SK-N-SH (cell line): ENCODE data around the gene S100A4. TPM values are rescaled to one million over a fixed set of nuclear protein-coding genes. Genes with fewer than 3 reads are reported as not detected.
A peak's percentile ranks its signal among the peaks of the same experiment; 100 is the strongest.

Source experiments
- CTCF ChIA-PET: fragments of 300-600, 350-600 bp; formaldehyde crosslinking; extraction: SDS; loops from one replicate; lab custom pipeline; 2021; lab: Yijun Ruan, JAX
- POLR2A ChIA-PET: fragments of 350-600 bp; sonication (Branson Sonifier 250); formaldehyde crosslinking; extraction: SDS; loops from one replicate; lab custom pipeline; 2020; ENCODE audit warnings: antibody characterized with exemption, inconsistent platforms; lab: Yijun Ruan, JAX
- DNase-seq: peaks from one replicate; pipeline ENCODE4 v3.0.0; 2012
- H2AFZ ChIP-seq: fragments of 200-600 bp; sonication (generic); 2 replicates; pipeline ENCODE4 v1.8.1; 2016; ENCODE audit warnings: antibody characterized with exemption, mild to moderate bottlenecking, low read depth
- H3F3A ChIP-seq: fragments of 200-600 bp; sonication (generic); replicated peaks from 2 replicates; pipeline ENCODE3; 2016; ENCODE audit warnings: antibody characterized with exemption, mild to moderate bottlenecking; ENCODE audit not compliant: insufficient read depth
- H3K27ac ChIP-seq, 2 experiments: fragments of 200-500 bp in 1 of 2; fragments of 200-600 bp in 1 of 2; sonication (Bioruptor generic) in 1 of 2; sonication (generic), shearing (Covaris generic) in 1 of 2; 2 replicates each; pipeline versions ENCODE4 v1.5.1 to v1.6.1; 2014 to 2016; ENCODE audit warnings: low read depth in 2 of 2, inconsistent platforms in 1 of 2, low read length in 1 of 2, mild to moderate bottlenecking in 1 of 2, mixed read lengths in 1 of 2
- H3K27me3 ChIP-seq: fragments of 200-600 bp; sonication (generic), shearing (Covaris generic); 2 replicates; pipeline ENCODE4 v1.6.1; 2016; ENCODE audit warnings: mixed run types; ENCODE audit not compliant: insufficient read depth
- H3K36me3 ChIP-seq, 2 experiments: fragments of 200-500 bp in 1 of 2; fragments of 200-600 bp in 1 of 2; sonication (Bioruptor generic) in 1 of 2; sonication (generic) in 1 of 2; replicated peaks in 1 of 2; 2 replicates each; pipeline versions ENCODE3 to v1.5.1; 2014 to 2016; ENCODE audit warnings: low read length in 1 of 2, mild to moderate bottlenecking in 1 of 2; ENCODE audit not compliant: insufficient read depth in 2 of 2, control insufficient read depth in 1 of 2
- H3K4me1 ChIP-seq, 2 experiments: fragments of 200-500 bp in 1 of 2; fragments of 200-600 bp in 1 of 2; sonication (Bioruptor generic) in 1 of 2; sonication (generic), shearing (Covaris generic) in 1 of 2; 2 replicates each; pipeline versions ENCODE4 v1.5.1 to v1.6.1; 2014 to 2016; ENCODE audit warnings: low read depth in 1 of 2, low read length in 1 of 2, mixed run types in 1 of 2; ENCODE audit not compliant: insufficient read depth in 2 of 2, control insufficient read depth in 1 of 2
- H3K4me2 ChIP-seq: fragments of 200-600 bp; sonication (generic), shearing (Covaris generic); 2 replicates; pipeline ENCODE4 v1.6.1; 2017; ENCODE audit warnings: mixed run types
- H3K4me3 ChIP-seq, 2 experiments: fragments of 200-500 bp in 1 of 2; fragments of 200-600 bp in 1 of 2; sonication (Bioruptor generic) in 1 of 2; sonication (generic), shearing (Covaris generic) in 1 of 2; 2 replicates each; pipeline versions ENCODE4 v1.5.1 to v1.8.1; 2014 to 2016; ENCODE audit warnings: low read depth in 2 of 2, inconsistent platforms in 1 of 2, low read length in 1 of 2, mild to moderate bottlenecking in 1 of 2, mixed read lengths in 1 of 2, moderate library complexity in 1 of 2
- H3K79me2 ChIP-seq: fragments of 200-600 bp; sonication (generic); 2 replicates; pipeline ENCODE4 v1.8.1; 2017; ENCODE audit warnings: mild to moderate bottlenecking; ENCODE audit not compliant: insufficient read depth
- H3K9ac ChIP-seq: fragments of 200-600 bp; sonication (generic); 2 replicates; pipeline ENCODE4 v1.6.1; 2017; ENCODE audit warnings: mixed run types
- H3K9me2 ChIP-seq: fragments of 200-600 bp; sonication (generic); 2 replicates; pipeline ENCODE4 v1.6.1; 2017; ENCODE audit warnings: mixed run types
- H3K9me3 ChIP-seq: fragments of 200-600 bp; sonication (generic); 2 replicates; pipeline ENCODE4 v1.6.1; 2017; ENCODE audit warnings: mixed run types, mild to moderate bottlenecking, moderate library complexity
- H4K20me1 ChIP-seq: fragments of 200-600 bp; sonication (generic); 2 replicates; pipeline ENCODE4 v1.6.1; 2017; ENCODE audit warnings: mild to moderate bottlenecking, mixed run types; ENCODE audit not compliant: insufficient read depth
- CTCF ChIP-seq: fragments of 200-600 bp; sonication (generic); IDR thresholded peaks from 2 replicates; pipeline ENCODE4 v1.6.1; 2017; ENCODE audit warnings: antibody characterized with exemption, mild to moderate bottlenecking, moderate library complexity
- ELF1 ChIP-seq: IDR thresholded peaks from 2 replicates; pipeline ENCODE4 v1.4.0; 2012
- EP300 ChIP-seq, 2 experiments: IDR thresholded peaks; 2 replicates each; pipeline versions ENCODE4 v1.4.0 to v1.6.1; 2012; ENCODE audit warnings: borderline replicate concordance in 1 of 2, low read depth in 1 of 2, low read length in 1 of 2
- FOSL2 ChIP-seq: IDR thresholded peaks from 2 replicates; pipeline ENCODE4 v1.4.0; 2012; ENCODE audit warnings: low read depth, mild to moderate bottlenecking, moderate library complexity, borderline replicate concordance
- GABPA ChIP-seq: IDR thresholded peaks from 2 replicates; pipeline ENCODE4 v1.4.0; 2012; ENCODE audit warnings: low read depth, mild to moderate bottlenecking
- IRF3 ChIP-seq: fragments of 150-350 bp; IDR thresholded peaks from 2 replicates; pipeline ENCODE4 v1.6.1; 2016; ENCODE audit warnings: mild to moderate bottlenecking, low read depth, low read length
- JUND ChIP-seq: IDR thresholded peaks from 2 replicates; pipeline ENCODE4 v1.4.0; 2012
- MEF2A ChIP-seq: IDR thresholded peaks from 2 replicates; pipeline ENCODE4 v1.4.0; 2012; ENCODE audit warnings: low read depth, borderline replicate concordance
- POLR2AphosphoS5 ChIP-seq: IDR thresholded peaks from 2 replicates; pipeline ENCODE4 v1.6.1; 2012; ENCODE audit warnings: low read depth, low read length
- RAD21 ChIP-seq: IDR thresholded peaks from 2 replicates; pipeline ENCODE4 v1.6.1; 2012; ENCODE audit warnings: mild to moderate bottlenecking, low read length
- RFX5 ChIP-seq: IDR thresholded peaks from 2 replicates; pipeline ENCODE4 v1.6.1; 2012; ENCODE audit warnings: mild to moderate bottlenecking, improper control_type of control experiment, low read length
- SMC3 ChIP-seq: IDR thresholded peaks from 2 replicates; pipeline ENCODE4 v1.6.1; 2012; ENCODE audit warnings: low read depth, low read length, improper control_type of control experiment
- TAF1 ChIP-seq: IDR thresholded peaks from 2 replicates; pipeline ENCODE4 v1.6.1; 2012; ENCODE audit warnings: low read depth, mild to moderate bottlenecking, low read length, moderate library complexity, borderline replicate concordance
- TEAD4 ChIP-seq: IDR thresholded peaks from 2 replicates; pipeline ENCODE4 v1.4.0; 2012; ENCODE audit warnings: mild to moderate bottlenecking, borderline replicate concordance; ENCODE audit not compliant: insufficient read depth
- WGBS: methylation state at CpG from one replicate; pipeline ENCODE4 v1.1.6; 2017; ENCODE audit warnings: low lambda C conversion rate; 5-methylcytosine and 5-hydroxymethylcytosine counted together
- polyA plus RNA-seq, 3 experiments: library from polyadenylated mRNA; depleted of rRNA; stranded (reverse); fragments of >200 nt; gene quantifications; 2 replicates each; pipeline ENCODE4 v1.2.3, GENCODE V29; 2012
- TF ChIP-seq, protein P1 (sequence below): IDR thresholded peaks from 2 replicates; pipeline ENCODE4 v1.6.1; 2012; ENCODE audit warnings: mild to moderate bottlenecking, low read depth, low read length, moderate library complexity
- TF ChIP-seq, protein P2 (sequence below): IDR thresholded peaks from 2 replicates; pipeline ENCODE4 v1.4.0; 2012; ENCODE audit warnings: low read depth, borderline replicate concordance

The S100A4 gene
- polyA plus RNA-seq, 1 of the 3 experiments (the other 2 are of a cell fraction) = 25.4 TPM

DNA sequence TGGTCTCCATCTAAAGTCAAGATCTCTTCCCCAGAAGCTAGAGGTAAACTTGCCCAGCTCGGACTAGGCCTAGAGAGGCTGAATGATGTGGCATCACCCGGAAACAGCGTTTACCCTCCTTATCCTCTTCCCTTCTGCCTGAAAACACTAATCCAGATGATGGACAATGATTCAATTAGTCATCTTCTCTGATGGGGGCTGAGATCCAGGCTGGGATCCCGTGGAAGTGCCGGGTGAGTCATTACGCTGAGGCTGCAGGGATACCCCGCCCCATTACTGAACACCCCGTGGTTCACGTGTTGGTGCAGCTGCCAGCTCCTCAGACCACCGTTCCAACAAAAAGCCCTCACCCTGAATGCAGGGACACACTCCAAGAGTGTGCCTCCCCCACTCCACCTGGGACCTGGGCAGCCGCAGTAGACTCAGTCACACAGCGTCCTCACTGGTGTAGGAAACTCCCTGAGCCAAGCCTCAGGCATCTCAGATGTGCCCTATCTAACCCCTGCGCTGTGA, 11.9 kb downstream of the S100A4 start (continued):
- TF ChIP-seq FOSL2 = peak; percentile 98
- peak; percentile 88 for TF ChIP-seq JUND
- TF ChIP-seq MEF2A = no peak
- TF ChIP-seq, protein P1, sequence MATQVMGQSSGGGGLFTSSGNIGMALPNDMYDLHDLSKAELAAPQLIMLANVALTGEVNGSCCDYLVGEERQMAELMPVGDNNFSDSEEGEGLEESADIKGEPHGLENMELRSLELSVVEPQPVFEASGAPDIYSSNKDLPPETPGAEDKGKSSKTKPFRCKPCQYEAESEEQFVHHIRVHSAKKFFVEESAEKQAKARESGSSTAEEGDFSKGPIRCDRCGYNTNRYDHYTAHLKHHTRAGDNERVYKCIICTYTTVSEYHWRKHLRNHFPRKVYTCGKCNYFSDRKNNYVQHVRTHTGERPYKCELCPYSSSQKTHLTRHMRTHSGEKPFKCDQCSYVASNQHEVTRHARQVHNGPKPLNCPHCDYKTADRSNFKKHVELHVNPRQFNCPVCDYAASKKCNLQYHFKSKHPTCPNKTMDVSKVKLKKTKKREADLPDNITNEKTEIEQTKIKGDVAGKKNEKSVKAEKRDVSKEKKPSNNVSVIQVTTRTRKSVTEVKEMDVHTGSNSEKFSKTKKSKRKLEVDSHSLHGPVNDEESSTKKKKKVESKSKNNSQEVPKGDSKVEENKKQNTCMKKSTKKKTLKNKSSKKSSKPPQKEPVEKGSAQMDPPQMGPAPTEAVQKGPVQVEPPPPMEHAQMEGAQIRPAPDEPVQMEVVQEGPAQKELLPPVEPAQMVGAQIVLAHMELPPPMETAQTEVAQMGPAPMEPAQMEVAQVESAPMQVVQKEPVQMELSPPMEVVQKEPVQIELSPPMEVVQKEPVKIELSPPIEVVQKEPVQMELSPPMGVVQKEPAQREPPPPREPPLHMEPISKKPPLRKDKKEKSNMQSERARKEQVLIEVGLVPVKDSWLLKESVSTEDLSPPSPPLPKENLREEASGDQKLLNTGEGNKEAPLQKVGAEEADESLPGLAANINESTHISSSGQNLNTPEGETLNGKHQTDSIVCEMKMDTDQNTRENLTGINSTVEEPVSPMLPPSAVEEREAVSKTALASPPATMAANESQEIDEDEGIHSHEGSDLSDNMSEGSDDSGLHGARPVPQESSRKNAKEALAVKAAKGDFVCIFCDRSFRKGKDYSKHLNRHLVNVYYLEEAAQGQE = no peak
- peak in 1 of 2 experiments; percentile 69; a peak in 1 of 4 replicates for TF ChIP-seq EP300 (IDR thresholded peaks at IDR 0.05; ENCODE audit: borderline replicate concordance in 1 of 2, low read depth in 1 of 2, low read length in 1 of 2)
- TF ChIP-seq, protein P2, sequence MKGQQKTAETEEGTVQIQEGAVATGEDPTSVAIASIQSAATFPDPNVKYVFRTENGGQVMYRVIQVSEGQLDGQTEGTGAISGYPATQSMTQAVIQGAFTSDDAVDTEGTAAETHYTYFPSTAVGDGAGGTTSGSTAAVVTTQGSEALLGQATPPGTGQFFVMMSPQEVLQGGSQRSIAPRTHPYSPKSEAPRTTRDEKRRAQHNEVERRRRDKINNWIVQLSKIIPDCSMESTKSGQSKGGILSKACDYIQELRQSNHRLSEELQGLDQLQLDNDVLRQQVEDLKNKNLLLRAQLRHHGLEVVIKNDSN = peak; percentile 49; the same call in 1 of the 2 replicates
- TF ChIP-seq TEAD4 = 0 out of 2 replicates have a peak, but pooled peaks have one; percentile 35

DNA sequence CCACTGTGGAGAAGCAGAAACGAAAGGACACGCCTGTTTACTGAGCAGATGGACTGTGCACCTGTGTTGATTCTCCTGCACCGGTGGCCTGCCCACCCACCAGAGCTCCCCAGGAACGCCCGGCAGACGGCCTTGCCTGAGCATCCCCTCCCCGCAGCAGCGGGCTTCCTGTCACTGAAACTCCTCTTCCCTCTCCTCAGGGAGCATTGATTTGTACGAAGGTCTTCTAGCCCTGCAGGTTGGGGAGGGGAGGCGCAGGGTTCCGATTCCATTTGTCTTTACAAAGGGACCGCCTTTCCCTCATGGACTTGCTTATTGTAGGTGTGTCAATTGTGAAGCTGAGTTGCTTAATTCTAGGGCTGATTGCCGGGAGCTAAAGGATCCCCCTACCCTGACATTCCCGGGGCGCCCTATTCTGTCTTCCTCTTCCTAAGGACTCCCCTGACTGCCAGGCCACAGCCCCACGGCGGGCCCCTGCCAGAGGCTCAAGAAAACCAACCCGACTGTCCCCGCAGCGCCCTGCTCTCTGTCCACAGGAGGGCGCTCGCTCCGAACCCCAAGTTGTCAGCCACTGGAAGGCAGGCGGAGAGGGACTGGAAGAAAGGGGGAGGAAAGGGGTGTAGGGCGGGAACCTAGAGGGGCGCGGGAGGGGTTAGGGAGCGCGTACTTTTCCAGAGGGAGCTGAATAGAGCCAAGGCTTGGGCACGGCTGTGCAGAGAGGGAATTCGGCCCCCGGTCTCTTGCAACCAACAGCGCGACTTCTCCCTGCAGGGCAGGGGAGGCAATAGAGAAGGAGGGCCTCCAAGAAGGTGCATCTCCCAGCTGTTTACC, 12.6 kb downstream of the S100A4 start:
- WGBS = 73% methylated on average over 30 of the region's 34 CpGs
- peaks cover 30% of the 10 kb centered on the region for H3K79me2 ChIP-seq
- peak overlapping the region; percentile 95 for H3K4me2 ChIP-seq
- no peaks in the 10 kb centered on the region for H3K27me3 ChIP-seq
- H4K20me1 ChIP-seq = peaks cover 4% of the 10 kb centered on the region; the same call in 1 of the 2 replicates
- H3F3A ChIP-seq = peaks cover 51% of the 10 kb centered on the region
- peak overlapping the region; percentile 1 to 87; a peak in 3 of 4 replicates for H3K27ac ChIP-seq
- H2AFZ ChIP-seq = no peak overlapping the region
- peaks cover 4 to 17% of the 10 kb centered on the region in 2 experiments for H3K36me3 ChIP-seq
- DNase-seq = no peak
- TF ChIP-seq IRF3 (no peak), TAF1 (no peak), POLR2AphosphoS5 (no peak), CTCF (peak; percentile 62), RFX5 (no peak), GABPA (no peak), SMC3 (peak; percentile 11; the same call in 1 of the 2 replicates), ELF1 (no peak), RAD21 (0 out of 2 replicates have a peak, but pooled peaks have one; percentile 9)
- TF ChIP-seq, protein P2 = no peak
- ChIA-PET CTCF (interaction anchor here (1.0 to 8.4 kb wide), 9 partner anchors 9 to 240 kb away, joined by 3 to 45 read pairs (median 4); no protein-coding TSS in a partner anchor), POLR2A (no interaction called here)
- H3K9me3 ChIP-seq = no peaks in the 10 kb centered on the region
- H3K9ac ChIP-seq = peak overlapping the region; percentile 98
- H3K4me1 ChIP-seq = peaks cover 24 to 31% of the 10 kb centered on the region in 2 experiments; a peak in 3 of 4 replicates
- H3K4me3 ChIP-seq = peak overlapping the region in 1 of 2 experiments; percentile 79; a peak in 3 of 4 replicates
- no peaks in the 10 kb centered on the region for H3K9me2 ChIP-seq
